NCI-H1092 (cell line): Measurements from ENCODE around the gene PPP1R12C.

Source experiments
- DNase-seq: peaks from one replicate; lab custom pipeline; 2025; lab: John Stamatoyannopoulos, UW

The PPP1R12C gene

GRCh38 chr19:55042688-55043087 lies 74.7 kb downstream of the PPP1R12C start:
- DNase-seq, result no peak

DNA sequence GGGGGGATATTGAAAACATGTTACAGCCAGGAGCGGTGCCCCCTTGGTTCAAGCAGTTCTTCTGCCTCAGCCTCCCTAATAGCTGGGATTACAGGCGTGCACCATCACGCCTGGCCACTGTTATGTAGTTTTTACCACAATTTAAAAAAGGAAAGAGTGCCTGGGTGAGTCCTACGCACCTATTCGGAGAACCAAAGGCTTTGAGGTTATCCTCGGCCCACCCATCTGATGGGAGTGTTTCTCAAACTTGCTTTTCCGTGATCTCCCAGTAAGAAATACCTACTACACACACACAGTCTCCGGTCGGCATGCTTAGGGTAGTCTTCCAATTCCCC lies 75.1 kb downstream of the PPP1R12C start:
- no peak for DNase-seq

- DNase-seq, result no peak
Measured at GRCh38 chr19:55041627-55042343, 75.7 kb downstream of the PPP1R12C start.

DNA sequence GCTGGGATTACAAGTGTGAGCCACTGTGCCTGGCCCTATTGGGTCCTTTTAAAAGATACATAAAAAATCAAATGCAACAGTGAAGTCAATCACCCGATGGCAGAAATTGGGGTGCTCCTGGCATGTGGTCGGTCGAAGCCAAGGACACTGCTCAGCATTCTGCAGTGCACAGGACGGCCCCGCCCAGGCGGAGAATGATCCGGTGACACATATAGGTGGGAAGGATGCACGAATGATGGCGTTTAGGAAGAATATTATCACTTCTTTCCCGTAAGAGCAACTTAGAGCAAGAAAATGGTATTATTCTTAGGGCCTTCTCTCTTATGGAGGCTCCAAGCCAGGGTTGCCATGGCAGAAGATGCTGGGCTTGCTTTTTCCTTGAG lies 76.2 kb downstream of the PPP1R12C start:
- no peak for DNase-seq
